Astrocyte (in vitro differentiated cells and primary cell): Measurements from ENCODE around the gene ZNF701.

ENCODE experiments used
- CTCF ChIP-seq: IDR thresholded peaks from 2 replicates; pipeline ENCODE4 v1.5.1; 2011; ENCODE audit warnings: low read depth, mild to moderate bottlenecking, inconsistent platforms, low read length, moderate library complexity; ENCODE audit not compliant: insufficient read depth
- EZH2 ChIP-seq: IDR thresholded peaks from 2 replicates; pipeline ENCODE4 v1.6.1; 2012; ENCODE audit warnings: mild to moderate bottlenecking, low read length, inconsistent platforms; ENCODE audit not compliant: insufficient read depth

- no peak for TF ChIP-seq EZH2
- no peak for TF ChIP-seq CTCF
Observed at GRCh38 chr19:52600639-52601024, 30.5 kb downstream of the ZNF701 start.
